ENCODE measurements around the gene VWA8. TPM values are rescaled to one million over a fixed set of nuclear protein-coding genes. Genes with fewer than 3 reads are reported as not detected.
A peak's percentile ranks its signal among the peaks of the same experiment; 100 is the strongest.

VWA8 gene
- total and polyA plus RNA-seq, 2 of the 8 experiments (the other 6 are each of a cell fraction or from before 2014, with no cell fraction given), result 5.9 to 19.6 TPM

- H3K23me2 ChIP-seq (ENCODE audit: low read depth, low read length), result no peaks in the 10 kb centered on the region; the same call in 1 of the 2 replicates
- no peak overlapping the region for H2BK20ac ChIP-seq (ENCODE audit: low read length)
- WGBS, 2 experiments (ENCODE audit: extremely low coverage in 1 of 2, insufficient coverage in 1 of 2, insufficient read length in 1 of 2, insufficient replicate concordance in 2 of 2, low coverage in 1 of 2, low lambda C conversion rate in 2 of 2, missing lambda C conversion rate in 1 of 2), result 83% methylated on average over 3 of the region's 3 CpGs; no CpG with 5 or more reads in 1 of the 2 experiments
- no peak overlapping the region for H3K4me2 ChIP-seq (ENCODE audit: insufficient read depth in 1 of 2, low read depth in 2 of 2, low read length in 2 of 2)
- H3K27me3 ChIP-seq (replicated peaks in 1 of 4; ENCODE audit: control insufficient read depth in 3 of 4, extremely low read depth in 1 of 4, insufficient read depth in 3 of 4, low read length in 3 of 4), result no peaks in the 10 kb centered on the region
- no peak overlapping the region for H3K23ac ChIP-seq (ENCODE audit: insufficient read length)
- no peaks in the 10 kb centered on the region; the same call in 1 of the 2 replicates for H3K79me1 ChIP-seq (ENCODE audit: low read depth, low read length)
- POLR2A ChIA-PET (ENCODE audit: partially characterized antibody), result no interaction called here
- no peak overlapping the region for H3K9ac ChIP-seq (replicated peaks in 1 of 4; ENCODE audit: extremely low read depth in 1 of 4, low read depth in 3 of 4, low read length in 3 of 4)
- H2AK5ac ChIP-seq (ENCODE audit: low read depth, low read length), result peak overlapping the region; percentile 19; the same call in 1 of the 2 replicates
- FAIRE-seq (no peak), DNase-seq (ENCODE audit: low read depth in 1 of 2, low spot score in 2 of 2) (no peak)
- H3K9me3 ChIP-seq (ENCODE audit: insufficient read depth in 2 of 2, low read depth in 1 of 2, low read length in 1 of 2), result no peaks in the 10 kb centered on the region
- CTCF ChIA-PET (ENCODE audit: partially characterized antibody), result interaction anchor here (0.6 to 1.3 kb wide), 6 partner anchors 9 to 414 kb away, joined by 3 to 5 read pairs (median 3); no protein-coding TSS in a partner anchor
- TF ChIP-seq SUZ12 (IDR thresholded peaks at IDR 0.05; ENCODE audit: low read length) (no peak), SIX5 (IDR thresholded peaks at IDR 0.05; ENCODE audit: low read depth, low read length) (no peak)
- no peak overlapping the region for H2AFZ ChIP-seq (ENCODE audit: low read length)
- H4K91ac ChIP-seq (replicated peaks; ENCODE audit: insufficient read length, low read length), result no peak overlapping the region
- peaks cover 0 to 7% of the 10 kb centered on the region in 2 experiments; a peak in 1 of 4 replicates for H3K79me2 ChIP-seq (ENCODE audit: control insufficient read depth in 1 of 2, insufficient read depth in 2 of 2, low read length in 2 of 2)
- H3K4ac ChIP-seq (replicated peaks; ENCODE audit: insufficient read length, low read depth, low read length), result no peak overlapping the region
- 0 out of 2 replicates have a peak overlapping the region, but pooled peaks have one; percentile 27 for H2BK12ac ChIP-seq (ENCODE audit: low read depth, low read length)
- H3K18ac ChIP-seq (ENCODE audit: extremely low read depth, low read length), result no peak overlapping the region
- H3K27ac ChIP-seq (ENCODE audit: low read depth, low read length), result no peak overlapping the region
- no peaks in the 10 kb centered on the region for H4K20me1 ChIP-seq (replicated peaks in 1 of 2; ENCODE audit: control insufficient read depth in 1 of 2, insufficient read depth in 2 of 2, low read length in 2 of 2)
- peaks cover 0 to 4% (median 0%) of the 10 kb centered on the region in 4 experiments; a peak in 1 of 7 replicates for H3K4me1 ChIP-seq (replicated peaks in 1 of 4; ENCODE audit: control insufficient read depth in 3 of 4, insufficient read depth in 4 of 4, low read length in 3 of 4)
- no peak overlapping the region for H2BK120ac ChIP-seq (replicated peaks; ENCODE audit: low read depth, low read length)
- no peak overlapping the region for H2BK5ac ChIP-seq (ENCODE audit: low read depth, low read length)
- no peak overlapping the region for H4K5ac ChIP-seq (ENCODE audit: insufficient read length, low read depth, low read length)
- peak overlapping the region; percentile 16; the same call in 1 of the 2 replicates for H4K8ac ChIP-seq (ENCODE audit: extremely low read depth, insufficient read depth, low read length)
- H3K14ac ChIP-seq (ENCODE audit: insufficient read length), result no peak overlapping the region
- no peak overlapping the region for H2BK15ac ChIP-seq (ENCODE audit: low read length)
- H3K4me3 ChIP-seq (ENCODE audit: extremely low read depth in 1 of 4, insufficient read depth in 2 of 4, low read depth in 3 of 4, low read length in 4 of 4), result no peak overlapping the region
- H3K36me3 ChIP-seq (ENCODE audit: control insufficient read depth in 2 of 4, insufficient read depth in 4 of 4, low read length in 3 of 4), result no peaks in the 10 kb centered on the region; a peak in 1 of 8 replicates
- H3K56ac ChIP-seq (replicated peaks; ENCODE audit: insufficient read length, low read depth, low read length), result no peak overlapping the region
Measured at GRCh38 chr13:41919031-41919740, 41.7 kb downstream of the VWA8 start.
